Subcutaneous abdominal adipose tissue (tissue), 5 donors: ENCODE measurements around the gene MRM2.
A peak's percentile ranks its signal among the peaks of the same experiment; 100 is the strongest.
"Not testable (repeated sequence)": the region's sequence is repeated elsewhere in the genome, so short reads cannot be mapped to it uniquely, and the experiment has no call there.

Experiments used
- H3K27ac ChIP-seq: one replicate; pipeline ENCODE4 v1.7.0; 2013; ENCODE audit warnings: low read depth, mild to moderate bottlenecking, inconsistent platforms, low read length, moderate library complexity
- H3K27me3 ChIP-seq, 5 donors: one replicate each; pipeline ENCODE4 v1.7.0; 2013; ENCODE audit warnings: low read length in 5 of 5, inconsistent platforms in 1 of 5; ENCODE audit not compliant: control insufficient read depth in 5 of 5, insufficient read depth in 4 of 5
- H3K36me3 ChIP-seq, 5 donors: one replicate each; pipeline ENCODE4 v1.7.0; 2013; ENCODE audit warnings: low read length in 5 of 5; ENCODE audit not compliant: control insufficient read depth in 5 of 5, insufficient read depth in 5 of 5
- H3K4me1 ChIP-seq, 5 donors: one replicate each; pipeline ENCODE4 v1.7.0; 2013; ENCODE audit warnings: low read length in 5 of 5, mild to moderate bottlenecking in 3 of 5, moderate library complexity in 1 of 5; ENCODE audit not compliant: control insufficient read depth in 5 of 5, insufficient read depth in 5 of 5
- H3K4me3 ChIP-seq, 5 donors: one replicate each; pipeline ENCODE4 v1.7.0; 2013; ENCODE audit warnings: low read length in 5 of 5, low read depth in 1 of 5
- H3K9ac ChIP-seq, 5 donors: one replicate each; pipeline ENCODE4 v1.7.0; 2013; ENCODE audit warnings: low read length in 5 of 5, mild to moderate bottlenecking in 4 of 5, moderate library complexity in 3 of 5
- H3K9me3 ChIP-seq, 5 donors: one replicate each; pipeline ENCODE4 v1.7.0; 2013; ENCODE audit warnings: low read length in 5 of 5; ENCODE audit not compliant: control insufficient read depth in 5 of 5
- donor health status: healthy.
- donor health status: healthy.
- donor health status: healthy.
- donor health status: healthy.
- donor health status: healthy.

MRM2 gene

GRCh38 chr7:2269991-2270460 lies 28.0 kb upstream of the MRM2 start:
- peaks cover 0 to 41% (median 26%) of the 10 kb centered on the region in 5 donors for H3K36me3 ChIP-seq
- H3K27ac ChIP-seq: no peak overlapping the region
- H3K9ac ChIP-seq: peak overlapping the region in 1 of 5 donors; percentile 30
- H3K4me3 ChIP-seq: no peak overlapping the region
- H3K9me3 ChIP-seq: no peaks in the 10 kb centered on the region
- peaks cover 0 to 23% (median 0%) of the 10 kb centered on the region in 5 donors for H3K4me1 ChIP-seq
- H3K27me3 ChIP-seq: no peaks in the 10 kb centered on the region

GRCh38 chr7:2269089-2269990 lies 27.3 kb upstream of the MRM2 start:
- H3K36me3 ChIP-seq: peaks cover 0 to 37% (median 22%) of the 10 kb centered on the region in 5 donors
- H3K27ac ChIP-seq, H3K9me3 ChIP-seq: not testable (repeated sequence)

GRCh38 chr7:2266911-2267310 lies 24.9 kb upstream of the MRM2 start:
- H3K9me3 ChIP-seq: no peaks in the 10 kb centered on the region
- H3K27me3 ChIP-seq: no peaks in the 10 kb centered on the region
- H3K4me3 ChIP-seq: no peak overlapping the region
- no peak overlapping the region for H3K9ac ChIP-seq
- peaks cover 0 to 23% (median 0%) of the 10 kb centered on the region in 5 donors for H3K4me1 ChIP-seq
- H3K27ac ChIP-seq: no peak overlapping the region
- peaks cover 0 to 46% (median 31%) of the 10 kb centered on the region in 5 donors for H3K36me3 ChIP-seq

More at GRCh38 chr7:2269089-2269990, 27.3 kb upstream of the MRM2 start:
- H3K27me3 ChIP-seq, H3K4me3 ChIP-seq: not testable (repeated sequence)
- H3K4me1 ChIP-seq: peaks cover 0 to 23% (median 0%) of the 10 kb centered on the region in 5 donors
- peak overlapping the region in 1 of 5 donors; percentile 30 for H3K9ac ChIP-seq

DNA sequence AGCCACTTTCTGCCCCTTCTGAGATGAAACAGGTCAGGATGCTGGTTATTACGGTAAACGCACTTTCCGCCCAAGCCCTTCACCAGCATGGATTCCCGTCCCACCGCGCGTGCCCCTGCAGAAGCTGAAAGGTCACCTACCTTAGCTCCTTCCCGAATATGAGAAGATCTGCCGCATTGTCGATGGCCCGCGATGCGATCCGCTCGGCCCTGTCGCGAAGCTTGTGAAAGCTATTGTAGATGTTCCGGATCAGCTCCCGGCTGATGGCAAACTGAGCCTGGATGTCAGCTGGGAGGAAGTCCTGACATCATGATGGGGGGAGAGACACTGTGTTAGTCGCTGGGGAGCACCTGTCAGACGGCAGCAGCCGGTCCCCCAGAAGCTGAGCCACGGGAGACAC lies 22.2 kb upstream of the MRM2 start:
- no peak overlapping the region for H3K4me3 ChIP-seq
- H3K9ac ChIP-seq: no peak overlapping the region
- no peak overlapping the region for H3K27ac ChIP-seq
- peaks cover 0 to 32% (median 27%) of the 10 kb centered on the region in 5 donors for H3K36me3 ChIP-seq
- H3K4me1 ChIP-seq: peaks cover 0 to 4% (median 0%) of the 10 kb centered on the region in 5 donors
- H3K9me3 ChIP-seq: no peaks in the 10 kb centered on the region
- H3K27me3 ChIP-seq: no peaks in the 10 kb centered on the region

DNA sequence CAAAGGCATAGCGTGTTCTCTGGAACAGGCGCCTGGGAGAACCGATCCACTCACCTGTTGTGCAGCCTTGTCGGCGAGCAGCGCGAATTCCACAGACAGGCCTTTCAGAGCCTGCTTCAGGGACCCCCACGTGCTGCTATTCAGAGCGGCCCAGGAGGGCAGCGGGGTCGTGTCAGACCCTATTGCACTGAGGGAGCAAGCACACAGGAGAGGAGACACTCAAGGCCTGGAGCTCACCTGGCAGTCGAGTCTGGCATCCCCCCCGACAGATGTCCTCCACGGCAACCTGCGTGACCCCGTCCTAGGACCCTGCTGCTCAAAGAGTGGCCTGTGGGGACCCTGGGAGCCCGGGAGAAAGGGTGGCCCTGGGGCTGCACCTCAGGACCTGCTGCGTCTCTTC lies 21.2 kb upstream of the MRM2 start:
- peaks cover 0 to 4% (median 0%) of the 10 kb centered on the region in 5 donors for H3K4me1 ChIP-seq
- H3K36me3 ChIP-seq: peaks cover 0 to 42% (median 32%) of the 10 kb centered on the region in 5 donors
- H3K27me3 ChIP-seq: no peaks in the 10 kb centered on the region
- H3K9me3 ChIP-seq: no peaks in the 10 kb centered on the region
- no peak overlapping the region for H3K9ac ChIP-seq
- no peak overlapping the region for H3K27ac ChIP-seq
- no peak overlapping the region for H3K4me3 ChIP-seq

- Histone ChIP-seq H3K27me3 (no peaks in the 10 kb centered on the region), H3K27ac (no peak overlapping the region), H3K36me3 (peaks cover 0 to 53% (median 44%) of the 10 kb centered on the region in 5 donors), H3K4me1 (peaks cover 0 to 4% (median 0%) of the 10 kb centered on the region in 5 donors), H3K9me3 (no peaks in the 10 kb centered on the region), H3K4me3 (no peak overlapping the region), H3K9ac (peak overlapping the region in 1 of 5 donors; percentile 30)
These were observed 19.6 kb upstream of the MRM2 start for GRCh38 chr7:2261611-2262010.

DNA sequence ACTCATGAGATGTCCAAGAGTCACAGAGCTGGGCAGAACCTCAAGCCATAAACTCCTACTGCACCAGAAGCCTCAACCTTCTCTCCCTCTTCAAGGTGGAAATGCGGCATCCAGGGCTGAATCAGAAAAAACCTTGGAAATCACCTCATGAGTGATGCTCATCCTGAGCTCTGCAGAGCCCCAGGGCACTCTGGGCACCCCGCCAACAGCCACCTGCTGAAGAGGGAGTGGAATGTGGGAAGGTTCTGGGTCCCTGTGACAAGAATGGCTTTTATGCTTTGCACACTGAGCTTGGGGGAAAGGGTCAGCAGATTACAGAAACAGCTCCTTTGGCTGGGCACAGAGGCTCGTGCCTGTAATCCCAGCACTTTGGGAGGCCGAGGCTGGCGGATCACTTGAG lies 18.8 kb upstream of the MRM2 start:
- Histone ChIP-seq H3K4me3 (no peak overlapping the region), H3K36me3 (peaks cover 0 to 61% (median 52%) of the 10 kb centered on the region in 5 donors), H3K9ac (no peak overlapping the region), H3K27me3 (no peaks in the 10 kb centered on the region), H3K4me1 (peaks cover 0 to 4% (median 0%) of the 10 kb centered on the region in 5 donors), H3K9me3 (no peaks in the 10 kb centered on the region), H3K27ac (no peak overlapping the region)

GRCh38 chr7:2259480-2259879 lies 17.5 kb upstream of the MRM2 start:
- H3K36me3 ChIP-seq: peaks cover 0 to 74% (median 62%) of the 10 kb centered on the region in 5 donors
- H3K27ac ChIP-seq: no peak overlapping the region
- H3K4me1 ChIP-seq: peaks cover 0 to 4% (median 0%) of the 10 kb centered on the region in 5 donors
- no peaks in the 10 kb centered on the region for H3K27me3 ChIP-seq
- H3K9me3 ChIP-seq: no peaks in the 10 kb centered on the region
- H3K4me3 ChIP-seq: no peak overlapping the region
- no peak overlapping the region for H3K9ac ChIP-seq

- H3K27ac ChIP-seq: no peak overlapping the region
- no peaks in the 10 kb centered on the region for H3K9me3 ChIP-seq
- H3K4me3 ChIP-seq: no peak overlapping the region
- peaks cover 0 to 4% (median 0%) of the 10 kb centered on the region in 5 donors for H3K4me1 ChIP-seq
- peaks cover 0 to 74% (median 65%) of the 10 kb centered on the region in 5 donors for H3K36me3 ChIP-seq
- H3K27me3 ChIP-seq: no peaks in the 10 kb centered on the region
- no peak overlapping the region for H3K9ac ChIP-seq
These were observed 16.8 kb upstream of the MRM2 start for GRCh38 chr7:2258661-2259365.

- Histone ChIP-seq H3K4me1 (peaks cover 0 to 4% (median 0%) of the 10 kb centered on the region in 5 donors), H3K36me3 (peaks cover 0 to 73% (median 66%) of the 10 kb centered on the region in 5 donors), H3K9me3 (no peaks in the 10 kb centered on the region), H3K27me3 (no peaks in the 10 kb centered on the region), H3K9ac (no peak overlapping the region), H3K4me3 (no peak overlapping the region), H3K27ac (no peak overlapping the region)
These were observed 15.6 kb upstream of the MRM2 start for GRCh38 chr7:2257651-2258050.
